HepG2 (cell line): ENCODE measurements around the gene STKLD1. TPM values are rescaled to one million over a fixed set of nuclear protein-coding genes. Genes with fewer than 3 reads are reported as not detected.

ENCODE experiments used
- CBX5 ChIP-seq: sonication (generic); formaldehyde crosslinking; IDR thresholded peaks from 2 replicates; pipeline ENCODE4 v1.4.0; 2020; ENCODE audit warnings: missing genetic modification reagents, borderline replicate concordance
- HES4 ChIP-seq: sonication (generic); formaldehyde crosslinking; IDR thresholded peaks from 2 replicates; pipeline ENCODE4 v1.9.0; 2021; ENCODE audit warnings: mild to moderate bottlenecking, missing genetic modification reagents, borderline replicate concordance
- HNRNPK ChIP-seq: fragments of 200-400 bp; formaldehyde crosslinking; IDR thresholded peaks from 2 replicates; pipeline ENCODE4 v1.6.1; 2018; ENCODE audit warnings: low read length, low read depth, moderate library complexity, mild to moderate bottlenecking; ENCODE audit not compliant: poor library complexity, severe bottlenecking
- HNRNPL ChIP-seq: fragments of 200-400 bp; formaldehyde crosslinking; IDR thresholded peaks from 2 replicates; pipeline ENCODE4 v1.6.1; 2017; ENCODE audit warnings: mild to moderate bottlenecking, low read depth, low read length
- KDM6A ChIP-seq: IDR thresholded peaks from 2 replicates; pipeline ENCODE4 v1.6.1; 2016; ENCODE audit warnings: low read depth
- KLF11 ChIP-seq: IDR thresholded peaks from 2 replicates; pipeline ENCODE4 v1.6.1; 2016; ENCODE audit warnings: missing compliant biosample characterization
- LBX2 ChIP-seq: sonication (generic); formaldehyde crosslinking; IDR thresholded peaks from 2 replicates; pipeline ENCODE4 v1.5.0; 2020; ENCODE audit warnings: missing genetic modification reagents, mild to moderate bottlenecking, borderline replicate concordance
- PAWR ChIP-seq: sonication (generic); formaldehyde crosslinking; IDR thresholded peaks from 2 replicates; pipeline ENCODE4 v1.4.0; 2020; ENCODE audit warnings: missing genetic modification reagents, mild to moderate bottlenecking, borderline replicate concordance
- RCOR2 ChIP-seq: IDR thresholded peaks from 2 replicates; pipeline ENCODE4 v1.6.1; 2016; ENCODE audit warnings: missing biosample characterization, missing genetic modification reagents
- RNF219 ChIP-seq: sonication (generic); formaldehyde crosslinking; IDR thresholded peaks from 2 replicates; pipeline ENCODE4 v1.5.0; 2020; ENCODE audit warnings: mild to moderate bottlenecking, missing genetic modification reagents
- TAF1 ChIP-seq: sonication (generic); formaldehyde crosslinking; IDR thresholded peaks from 2 replicates; pipeline ENCODE4 v1.4.0; 2020; ENCODE audit warnings: missing genetic modification reagents
- ZEB1 ChIP-seq: IDR thresholded peaks from 2 replicates; pipeline ENCODE4 v1.6.1; 2012; ENCODE audit warnings: mild to moderate bottlenecking, low read depth, inconsistent platforms; ENCODE audit not compliant: insufficient replicate concordance
- ZKSCAN8 ChIP-seq: IDR thresholded peaks from 2 replicates; pipeline ENCODE4 v1.6.1; 2016; ENCODE audit warnings: borderline replicate concordance, missing genetic modification reagents, missing compliant biosample characterization
- ZMYM2 ChIP-seq: sonication (generic); formaldehyde crosslinking; IDR thresholded peaks from 2 replicates; pipeline ENCODE4 v1.8.0; 2022; ENCODE audit warnings: mild to moderate bottlenecking, missing genetic modification reagents
- ZNF207 ChIP-seq: fragments of 450-650 bp; IDR thresholded peaks from 2 replicates; pipeline ENCODE4 v1.6.1; 2016; ENCODE audit warnings: antibody characterized with exemption, borderline replicate concordance
- ZNF225 ChIP-seq: sonication (generic); formaldehyde crosslinking; IDR thresholded peaks from 2 replicates; pipeline ENCODE4 v1.4.0; 2020; ENCODE audit warnings: mild to moderate bottlenecking, missing genetic modification reagents
- ZNF318 ChIP-seq: sonication (generic); formaldehyde crosslinking; IDR thresholded peaks from 2 replicates; pipeline ENCODE4 v1.4.0; 2020; ENCODE audit warnings: mild to moderate bottlenecking, missing genetic modification reagents
- ZNF430 ChIP-seq: sonication (generic); formaldehyde crosslinking; IDR thresholded peaks from 2 replicates; pipeline ENCODE4 v1.9.0; 2021; ENCODE audit warnings: mild to moderate bottlenecking, missing genetic modification reagents
- ZNF431 ChIP-seq: sonication (generic); formaldehyde crosslinking; IDR thresholded peaks from 2 replicates; pipeline ENCODE4 v1.9.0; 2022; ENCODE audit warnings: missing genetic modification reagents, low read depth, mild to moderate bottlenecking, borderline replicate concordance
- ZNF572 ChIP-seq: sonication (generic); formaldehyde crosslinking; IDR thresholded peaks from 2 replicates; pipeline ENCODE4 v1.5.1; 2020; ENCODE audit warnings: mild to moderate bottlenecking, missing genetic modification reagents
- ZNF629 ChIP-seq: sonication (generic); formaldehyde crosslinking; conservative IDR thresholded peaks from 2 replicates; pipeline ENCODE4 v1.5.0; 2020; ENCODE audit warnings: missing genetic modification reagents
- ZNF879 ChIP-seq: sonication (generic); formaldehyde crosslinking; IDR thresholded peaks from 2 replicates; pipeline ENCODE4 v1.8.1; 2023; ENCODE audit warnings: missing genetic modification reagents
- polyA plus RNA-seq, 8 experiments: library from polyadenylated mRNA; depleted of rRNA in 3 of 8; stranded (reverse) in 7 of 8; unstranded in 1 of 8; fragments of >200 nt; fragmentation: Illumina TruSeq in 4 of 8; extraction: Trizol in 4 of 8; gene quantifications; 2 replicates each; pipeline versions ENCODE4 v1.2.1 to v1.2.3, GENCODE V29; 2011 to 2016; ENCODE audit warnings: low read depth in 4 of 8, missing spikeins in 1 of 8, mixed read lengths in 1 of 8; ENCODE audit not compliant: insufficient read depth in 1 of 8
- total RNA-seq, 5 experiments: library from RNA; depleted of rRNA; stranded (reverse); fragments of >200 nt; fragmentation: Illumina TruSeq; extraction: Trizol; gene quantifications; 2 replicates each; pipeline ENCODE4 v1.2.3, GENCODE V29; 2016; ENCODE audit warnings: low read depth in 1 of 5

Gene STKLD1
- total and polyA plus RNA-seq, 2 of the 13 experiments (the other 11 are each of a cell fraction or from before 2014, with no cell fraction given) = 1.5 to 2.2 TPM

GRCh38 chr9:133347515-133347984 lies 28.6 kb upstream of the STKLD1 start (continued):
- TF ChIP-seq ZNF318 (CRISPR knock-in tag) (no peak), ZKSCAN8 (no peak), ZNF431 (CRISPR knock-in tag) (no peak), HES4 (CRISPR knock-in tag) (no peak), KDM6A (CRISPR knock-in tag) (no peak), CBX5 (CRISPR knock-in tag) (no peak), ZNF225 (CRISPR knock-in tag) (no peak), LBX2 (no peak), RCOR2 (CRISPR knock-in tag) (no peak), ZNF629 (CRISPR knock-in tag) (0 out of 2 replicates have a peak, but pooled peaks have one; percentile 9), TAF1 (CRISPR knock-in tag) (no peak), ZNF572 (CRISPR knock-in tag) (no peak), PAWR (no peak), ZNF879 (CRISPR knock-in tag) (peak; percentile 69; the same call in 1 of the 2 replicates), KLF11 (no peak), ZNF430 (no peak), ZNF207 (no peak), HNRNPK (peak; percentile 88), HNRNPL (no peak), ZEB1 (no peak), RNF219 (CRISPR knock-in tag) (0 out of 2 replicates have a peak, but pooled peaks have one; percentile 4), ZMYM2 (CRISPR knock-in tag) (no peak)
